ENCODE results near the gene OR6C68. TPM values are rescaled to one million over a fixed set of nuclear protein-coding genes. Genes with fewer than 3 reads are reported as not detected.
"Not testable (repeated sequence)": the region's sequence is repeated elsewhere in the genome, so short reads cannot be mapped to it uniquely, and the experiment has no call there.

Gene OR6C68
- not detected for total RNA-seq
- not detected for polyA plus RNA-seq
- long read RNA-seq, donor 1, result 0 reads
- long read RNA-seq, donor 2, result 0 reads

- intact Hi-C loops (cut with DNase I; ENCODE audit: low total_unique reads), result no loop called here
- 59 to 75% (median 73%) methylated on average over 2 of the region's 2 CpGs for WGBS, 5 donors
- Histone ChIP-seq H3K27me3 (replicated peaks in 1 of 7) (no peaks in the 10 kb centered on the region), H3K4me3 (no peak within 1 kb of the TSS), H3K27ac (no peak within 1 kb of the TSS), H3K36me3 (no peaks in the 10 kb centered on the region), H3K4me1 (no peaks in the 10 kb centered on the region), H3K9me3 (no peaks in the 10 kb centered on the region)
- DNase-seq, result no peak
- TF ChIP-seq POLR2A (IDR thresholded peaks at IDR 0.05), result no peak
These were observed at the start of gene OR6C68 for GRCh38 chr12:55492078-55492477. Gene OR6C68, plus strand, starts transcription at chr12:55492378. Its CDS starts 0 bp downstream, at chr12:55492378.

- Histone ChIP-seq H3K4me1 (no peaks in the 10 kb centered on the region), H3K36me3 (no peaks in the 10 kb centered on the region), H3K9me3 (peaks cover 0 to 30% (median 16%) of the 10 kb centered on the region in 8 donors), H3K4me3 (no peak within 1 kb of the TSS), H3K27ac (no peak within 1 kb of the TSS), H3K27me3 (replicated peaks in 1 of 7) (no peaks in the 10 kb centered on the region)
- TF ChIP-seq, protein P1, sequence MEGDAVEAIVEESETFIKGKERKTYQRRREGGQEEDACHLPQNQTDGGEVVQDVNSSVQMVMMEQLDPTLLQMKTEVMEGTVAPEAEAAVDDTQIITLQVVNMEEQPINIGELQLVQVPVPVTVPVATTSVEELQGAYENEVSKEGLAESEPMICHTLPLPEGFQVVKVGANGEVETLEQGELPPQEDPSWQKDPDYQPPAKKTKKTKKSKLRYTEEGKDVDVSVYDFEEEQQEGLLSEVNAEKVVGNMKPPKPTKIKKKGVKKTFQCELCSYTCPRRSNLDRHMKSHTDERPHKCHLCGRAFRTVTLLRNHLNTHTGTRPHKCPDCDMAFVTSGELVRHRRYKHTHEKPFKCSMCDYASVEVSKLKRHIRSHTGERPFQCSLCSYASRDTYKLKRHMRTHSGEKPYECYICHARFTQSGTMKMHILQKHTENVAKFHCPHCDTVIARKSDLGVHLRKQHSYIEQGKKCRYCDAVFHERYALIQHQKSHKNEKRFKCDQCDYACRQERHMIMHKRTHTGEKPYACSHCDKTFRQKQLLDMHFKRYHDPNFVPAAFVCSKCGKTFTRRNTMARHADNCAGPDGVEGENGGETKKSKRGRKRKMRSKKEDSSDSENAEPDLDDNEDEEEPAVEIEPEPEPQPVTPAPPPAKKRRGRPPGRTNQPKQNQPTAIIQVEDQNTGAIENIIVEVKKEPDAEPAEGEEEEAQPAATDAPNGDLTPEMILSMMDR (IDR thresholded peaks at IDR 0.05 in 8 of 11, conservative IDR thresholded peaks at IDR 0.05 in 3 of 11), result no peak
- no peak for TF ChIP-seq POLR2A (IDR thresholded peaks at IDR 0.05)
- no peak for TF ChIP-seq POLR2AphosphoS5 (IDR thresholded peaks at IDR 0.05)
- intact Hi-C loops (cut with DNase I; ENCODE audit: low total_unique reads), result no loop called here
- DNase-seq, result no peak
- WGBS, 5 donors, result 21 to 37% (median 33%) methylated on average over 2 of the region's 2 CpGs
These were observed 48.4 kb upstream of the OR6C68 start, which contains the start of gene OR6C2 for GRCh38 chr12:55443776-55444175. Gene OR6C2, plus strand, starts transcription at chr12:55444076. Its CDS starts 8,138 bp downstream, at chr12:55452214.

DNA sequence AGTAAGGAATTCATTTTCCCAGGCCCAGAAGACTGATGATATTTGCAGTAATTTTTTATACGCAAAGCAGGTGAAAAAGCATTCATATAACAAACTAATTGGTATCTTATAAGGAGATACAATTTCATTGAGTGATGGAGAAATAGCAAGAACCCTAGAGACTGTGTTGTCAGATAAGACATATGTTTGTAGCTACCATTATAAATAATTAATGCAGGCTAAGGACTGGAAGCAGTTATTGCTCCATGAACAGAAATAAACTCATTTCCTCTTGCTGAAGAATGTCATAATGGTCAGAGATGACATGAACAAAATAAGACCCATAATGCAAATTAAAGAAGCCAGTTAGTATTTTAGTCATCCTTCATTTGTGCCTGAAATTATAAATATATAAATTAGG is 46.8 kb upstream of the OR6C68 start:
- 90 to 100% (median 96%) methylated on average over 1 of the region's 1 CpG for WGBS, 5 donors
- no peak for TF ChIP-seq POLR2A (IDR thresholded peaks at IDR 0.05)
- TF ChIP-seq, protein P1 (IDR thresholded peaks at IDR 0.05 in 8 of 11, conservative IDR thresholded peaks at IDR 0.05 in 3 of 11), result no peak
- no peak for TF ChIP-seq POLR2AphosphoS5 (IDR thresholded peaks at IDR 0.05)
- no peak overlapping the region for H3K4me3 ChIP-seq
- DNase-seq, result no peak
- no peak overlapping the region for H3K27ac ChIP-seq
- peaks cover 0 to 20% (median 15%) of the 10 kb centered on the region in 8 donors for H3K9me3 ChIP-seq
- H3K27me3 ChIP-seq (replicated peaks in 1 of 7), result no peaks in the 10 kb centered on the region
- intact Hi-C loops (cut with DNase I; ENCODE audit: low total_unique reads), result no loop called here
- no peaks in the 10 kb centered on the region for H3K36me3 ChIP-seq
- no peaks in the 10 kb centered on the region for H3K4me1 ChIP-seq

- Histone ChIP-seq H3K27ac (no peak overlapping the region), H3K4me1 (no peaks in the 10 kb centered on the region), H3K27me3 (replicated peaks in 1 of 7) (no peaks in the 10 kb centered on the region), H3K36me3 (no peaks in the 10 kb centered on the region), H3K4me3 (no peak overlapping the region), H3K9me3 (peaks cover 0 to 10% (median 6%) of the 10 kb centered on the region in 8 donors)
- no peak for DNase-seq
- intact Hi-C loops (cut with DNase I; ENCODE audit: low total_unique reads), result no loop called here
- 85 to 95% (median 88%) methylated on average over 5 of the region's 5 CpGs for WGBS, 5 donors
- TF ChIP-seq POLR2AphosphoS5 (IDR thresholded peaks at IDR 0.05) (no peak), POLR2A (IDR thresholded peaks at IDR 0.05) (no peak)
- TF ChIP-seq, protein P1 (IDR thresholded peaks at IDR 0.05 in 8 of 11, conservative IDR thresholded peaks at IDR 0.05 in 3 of 11), result no peak
These were observed 45.9 kb upstream of the OR6C68 start for GRCh38 chr12:55446326-55446725.

DNA sequence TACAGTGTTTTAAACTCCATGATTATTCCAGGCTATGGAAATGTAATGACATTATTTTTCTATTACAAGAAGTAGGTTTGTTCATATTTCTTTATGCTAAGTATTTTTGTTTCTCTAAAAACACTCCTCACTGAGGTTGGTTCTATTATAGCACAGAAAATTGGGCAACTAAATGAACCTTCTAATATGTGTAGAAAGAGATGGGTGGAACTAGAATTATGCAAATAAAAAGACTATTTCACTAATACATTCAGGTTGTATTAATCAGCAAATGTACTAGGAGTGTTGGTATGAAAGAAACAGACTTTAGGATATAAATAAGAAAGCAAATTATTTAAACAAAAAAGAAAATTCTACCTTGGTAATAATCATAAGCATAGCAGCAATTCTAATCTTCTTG is 43.4 kb upstream of the OR6C68 start:
- no peak for DNase-seq
- no peaks in the 10 kb centered on the region for H3K9me3 ChIP-seq
- no peak overlapping the region for H3K4me3 ChIP-seq
- intact Hi-C loops (cut with DNase I; ENCODE audit: low total_unique reads), result no loop called here
- no peak overlapping the region for H3K27ac ChIP-seq
- no peaks in the 10 kb centered on the region for H3K4me1 ChIP-seq
- no peaks in the 10 kb centered on the region for H3K27me3 ChIP-seq (replicated peaks in 1 of 7)
- TF ChIP-seq, protein P1 (IDR thresholded peaks at IDR 0.05 in 8 of 11, conservative IDR thresholded peaks at IDR 0.05 in 3 of 11), result no peak
- TF ChIP-seq POLR2A (IDR thresholded peaks at IDR 0.05) (no peak), POLR2AphosphoS5 (IDR thresholded peaks at IDR 0.05) (no peak)
- no peaks in the 10 kb centered on the region for H3K36me3 ChIP-seq

- H3K27ac ChIP-seq; H3K27me3 ChIP-seq (replicated peaks in 1 of 7); intact Hi-C loops (cut with DNase I; ENCODE audit: low total_unique reads); DNase-seq; H3K4me3 ChIP-seq; H3K36me3 ChIP-seq: not testable (repeated sequence)
- Histone ChIP-seq H3K4me1 (peaks cover 0 to 17% (median 8%) of the 10 kb centered on the region in 6 donors), H3K9me3 (peaks cover 0 to 17% (median 4%) of the 10 kb centered on the region in 8 donors)
- WGBS, 5 donors, result 93 to 100% (median 97%) methylated on average over 1 of the region's 1 CpG
These were observed 27.3 kb upstream of the OR6C68 start for GRCh38 chr12:55464926-55465325.

Measured in spleen (tissue), 13 donors.